Measurements from ENCODE around the gene DCAF4L1. TPM values are rescaled to one million over a fixed set of nuclear protein-coding genes. Genes with fewer than 3 reads are reported as not detected.

Gene DCAF4L1
- polyA plus RNA-seq, 1 donor (not counting 4 experiments of a cell fraction or from before 2014, with no cell fraction given): 0.75 TPM

- Histone ChIP-seq H3K4me3 (ENCODE audit: control insufficient read depth in 2 of 3, extremely low read depth in 1 of 3, insufficient read depth in 2 of 3, low read depth in 1 of 3, low read length in 3 of 3) (no peak overlapping the region), H2AFZ (ENCODE audit: control insufficient read depth, low read length) (no peak overlapping the region), H3K9me1 (ENCODE audit: control insufficient read depth, extremely low read depth, insufficient read depth, low read length) (no peaks in the 10 kb centered on the region), H3K36me3 (ENCODE audit: control insufficient read depth in 2 of 2, extremely low read depth in 1 of 2, insufficient read depth in 2 of 2, low read length in 2 of 2) (no peaks in the 10 kb centered on the region), H3K4me1 (ENCODE audit: control insufficient read depth, extremely low read depth, insufficient read depth, low read length) (no peaks in the 10 kb centered on the region), H3K4me2 (ENCODE audit: control insufficient read depth, extremely low read depth, insufficient read depth, low read depth, low read length) (no peak overlapping the region), H3K27me3 (ENCODE audit: control insufficient read depth, extremely low read depth, insufficient read depth, low read length) (no peaks in the 10 kb centered on the region), H3K27ac (ENCODE audit: control insufficient read depth, insufficient read depth, low read length) (no peak overlapping the region), H3K9me3 (ENCODE audit: control insufficient read depth, low read depth, low read length) (no peaks in the 10 kb centered on the region), H3K79me2 (ENCODE audit: control insufficient read depth, insufficient read depth, low read length) (no peaks in the 10 kb centered on the region), H4K20me1 (ENCODE audit: control insufficient read depth, extremely low read depth, insufficient read depth, low read length) (no peaks in the 10 kb centered on the region), H3K9ac (ENCODE audit: control insufficient read depth, extremely low read depth, insufficient read depth, low read length) (no peak overlapping the region)
- dilution Hi-C loops (cut with MboI; ENCODE audit: extremely low pct_ligation_motif_present, low sequenced_read_pairs): no loop called here
- peak in 1 of 3 experiments; percentile 33 for TF ChIP-seq CTCF (optimal IDR thresholded peaks at IDR 0.05 in 1 of 3, IDR thresholded peaks at IDR 0.05 in 1 of 3, conservative IDR thresholded peaks at IDR 0.05 in 1 of 3; ENCODE audit: extremely low read depth in 1 of 3, insufficient read depth in 2 of 3, low read length in 3 of 3)
- TF ChIP-seq EZH2 (IDR thresholded peaks at IDR 0.05; ENCODE audit: low read length): no peak
- DNase-seq (ENCODE audit: low read depth, low spot score): no peak
- peak; percentile 17 for FAIRE-seq
Measured at GRCh38 chr4:41963105-41963504, 18.5 kb upstream of the DCAF4L1 start.

- Histone ChIP-seq H3K27ac (ENCODE audit: control insufficient read depth, insufficient read depth, low read length) (no peak overlapping the region), H3K27me3 (ENCODE audit: control insufficient read depth, extremely low read depth, insufficient read depth, low read length) (no peaks in the 10 kb centered on the region), H3K4me2 (ENCODE audit: control insufficient read depth, extremely low read depth, insufficient read depth, low read depth, low read length) (no peak overlapping the region), H2AFZ (ENCODE audit: control insufficient read depth, low read length) (no peak overlapping the region), H3K9me3 (ENCODE audit: control insufficient read depth, low read depth, low read length) (no peaks in the 10 kb centered on the region), H3K4me3 (ENCODE audit: control insufficient read depth in 2 of 3, extremely low read depth in 1 of 3, insufficient read depth in 2 of 3, low read depth in 1 of 3, low read length in 3 of 3) (no peak overlapping the region), H3K79me2 (ENCODE audit: control insufficient read depth, insufficient read depth, low read length) (no peaks in the 10 kb centered on the region), H3K4me1 (ENCODE audit: control insufficient read depth, extremely low read depth, insufficient read depth, low read length) (no peaks in the 10 kb centered on the region), H4K20me1 (ENCODE audit: control insufficient read depth, extremely low read depth, insufficient read depth, low read length) (no peaks in the 10 kb centered on the region), H3K36me3 (ENCODE audit: control insufficient read depth in 2 of 2, extremely low read depth in 1 of 2, insufficient read depth in 2 of 2, low read length in 2 of 2) (no peaks in the 10 kb centered on the region), H3K9me1 (ENCODE audit: control insufficient read depth, extremely low read depth, insufficient read depth, low read length) (no peaks in the 10 kb centered on the region), H3K9ac (ENCODE audit: control insufficient read depth, extremely low read depth, insufficient read depth, low read length) (no peak overlapping the region)
- TF ChIP-seq EZH2 (IDR thresholded peaks at IDR 0.05; ENCODE audit: low read length) (no peak), CTCF (optimal IDR thresholded peaks at IDR 0.05 in 1 of 3, IDR thresholded peaks at IDR 0.05 in 1 of 3, conservative IDR thresholded peaks at IDR 0.05 in 1 of 3; ENCODE audit: extremely low read depth in 1 of 3, insufficient read depth in 2 of 3, low read length in 3 of 3) (no peak)
- FAIRE-seq (no peak), DNase-seq (ENCODE audit: low read depth, low spot score) (no peak)
- dilution Hi-C loops (cut with MboI; ENCODE audit: extremely low pct_ligation_motif_present, low sequenced_read_pairs): no loop called here
Measured at GRCh38 chr4:41964401-41964800, 17.2 kb upstream of the DCAF4L1 start.
